Activated naive CD8-positive, alpha-beta T cell treated with anti-CD3 and anti-CD28 coated beads, Interleukin-2, amount 10 ng/mL, durations not matched to agents 7 days and 5 days (primary cell): Measurements from ENCODE around the gene ARMH4. TPM values are rescaled to one million over a fixed set of nuclear protein-coding genes. Genes with fewer than 3 reads are reported as not detected.
A peak's percentile ranks its signal among the peaks of the same experiment; 100 is the strongest.

Experiments used
- ATAC-seq: fragments of 150-1000 bp; cut with Tn5 transposase; one replicate; pipeline ENCODE4 v1.10.0; 2021; ENCODE audit warnings: low read depth, moderate library complexity
- POLR2A ChIA-PET: fragments of 350-600 bp; sonication (Branson Sonifier 250); formaldehyde crosslinking; loops from one replicate; lab custom pipeline; 2021; ENCODE audit warnings: antibody characterized with exemption; lab: Charles Lee
- DNase-seq: peaks from one replicate; pipeline ENCODE4 v3.0.0; 2021
- H3K27ac Mint-ChIP-seq: one replicate; pipeline ENCODE4 v1.8.0; 2022; ENCODE audit warnings: mild to moderate bottlenecking, mixed read lengths
- H3K27me3 Mint-ChIP-seq: one replicate; pipeline ENCODE4 v1.8.0; 2022; ENCODE audit warnings: mild to moderate bottlenecking, moderate library complexity, mixed read lengths
- H3K36me3 Mint-ChIP-seq: one replicate; pipeline ENCODE4 v1.8.0; 2021; ENCODE audit warnings: mild to moderate bottlenecking, mixed read lengths
- H3K4me1 Mint-ChIP-seq: one replicate; pipeline ENCODE4 v1.8.0; 2021; ENCODE audit warnings: mixed read lengths
- H3K4me3 Mint-ChIP-seq: one replicate; pipeline ENCODE4 v1.8.0; 2022; ENCODE audit warnings: mild to moderate bottlenecking, moderate library complexity, mixed read lengths
- H3K9me3 Mint-ChIP-seq: one replicate; pipeline ENCODE4 v1.8.0; 2021; ENCODE audit warnings: mixed read lengths
- total RNA-seq, 2 experiments: library from RNA; stranded (reverse); gene quantifications; one replicate each; pipeline ENCODE4 v1.2.3, GENCODE V29; 2021

The ARMH4 gene
- total RNA-seq, 2 experiments from 2014 or later: not detected

DNA sequence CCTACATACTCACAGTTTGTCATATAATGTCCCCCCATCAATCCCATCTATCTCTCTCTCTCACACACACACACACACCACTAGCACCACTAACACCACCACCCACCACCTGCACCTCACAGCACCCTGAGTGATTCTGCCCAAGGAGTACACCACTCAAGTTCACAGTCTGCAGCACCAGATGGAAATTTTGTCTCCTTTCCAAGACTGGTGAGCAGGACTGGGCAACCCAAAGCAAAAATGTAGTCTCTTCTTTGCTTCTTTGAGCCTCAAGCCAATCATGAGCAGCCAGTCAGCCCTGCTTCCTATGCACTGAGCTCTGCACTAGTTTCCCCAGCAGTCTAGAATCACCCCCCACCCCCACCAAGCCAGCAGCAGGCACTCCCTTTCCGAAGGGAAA is 15.0 kb upstream of the ARMH4 start:
- Mint-ChIP-seq H3K27ac (no peak overlapping the region), H3K4me3 (no peak overlapping the region), H3K36me3 (no peaks in the 10 kb centered on the region), H3K27me3 (peaks cover 5% of the 10 kb centered on the region), H3K9me3 (peaks cover 2% of the 10 kb centered on the region), H3K4me1 (no peaks in the 10 kb centered on the region)
- no peak for ATAC-seq
- DNase-seq: no peak
- POLR2A ChIA-PET: no interaction called here

DNA sequence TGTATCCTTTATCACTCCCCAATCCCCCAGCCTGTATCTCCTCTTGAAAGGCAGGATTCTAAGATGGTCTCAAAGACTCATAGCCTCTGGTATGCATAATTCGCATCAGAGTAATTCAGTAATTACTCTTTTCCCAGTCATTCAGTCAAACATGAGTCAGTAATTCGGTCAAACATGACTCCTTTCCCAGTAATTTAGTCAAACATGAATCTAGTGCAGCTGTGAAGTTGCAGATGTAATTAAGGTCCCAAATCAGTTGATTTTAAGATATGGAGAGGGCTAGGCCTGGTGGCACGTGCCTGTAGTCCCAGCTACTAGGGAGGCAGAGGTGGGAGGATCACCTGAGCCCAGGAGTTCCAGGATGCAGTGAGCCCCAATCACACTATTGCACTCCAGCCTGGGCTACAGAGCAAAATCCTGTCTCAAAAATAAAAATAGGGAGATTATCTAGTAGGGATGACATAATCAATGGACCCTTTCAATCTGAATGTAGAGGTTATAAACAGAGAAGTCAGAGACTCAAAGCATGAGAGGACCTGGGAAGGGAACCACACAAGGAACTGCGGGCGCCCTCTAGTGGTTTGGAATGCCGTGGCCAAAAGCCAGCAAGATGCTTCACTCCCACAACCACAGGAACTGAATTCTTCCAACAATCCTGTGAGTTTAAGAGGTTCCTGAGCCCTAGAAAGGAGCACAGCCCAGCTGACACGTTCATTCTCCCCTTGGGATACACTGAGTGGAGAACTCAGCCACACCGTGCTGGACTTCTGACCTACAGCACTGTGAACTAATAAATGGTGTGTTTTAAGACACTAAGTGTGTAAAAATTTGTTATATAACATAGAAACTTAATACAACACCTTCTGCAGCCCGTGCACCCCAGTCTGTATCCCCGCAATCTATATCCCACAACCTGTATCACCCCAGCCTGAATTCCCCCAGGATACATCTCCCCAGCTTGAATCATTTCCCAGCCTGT is 14.3 kb upstream of the ARMH4 start:
- Mint-ChIP-seq H3K36me3 (no peaks in the 10 kb centered on the region), H3K4me3 (no peak overlapping the region), H3K27me3 (peaks cover 3% of the 10 kb centered on the region), H3K9me3 (no peaks in the 10 kb centered on the region), H3K4me1 (no peaks in the 10 kb centered on the region), H3K27ac (no peak overlapping the region)
- DNase-seq (peak; percentile 71), ATAC-seq (no peak)
- POLR2A ChIA-PET: no interaction called here

DNA sequence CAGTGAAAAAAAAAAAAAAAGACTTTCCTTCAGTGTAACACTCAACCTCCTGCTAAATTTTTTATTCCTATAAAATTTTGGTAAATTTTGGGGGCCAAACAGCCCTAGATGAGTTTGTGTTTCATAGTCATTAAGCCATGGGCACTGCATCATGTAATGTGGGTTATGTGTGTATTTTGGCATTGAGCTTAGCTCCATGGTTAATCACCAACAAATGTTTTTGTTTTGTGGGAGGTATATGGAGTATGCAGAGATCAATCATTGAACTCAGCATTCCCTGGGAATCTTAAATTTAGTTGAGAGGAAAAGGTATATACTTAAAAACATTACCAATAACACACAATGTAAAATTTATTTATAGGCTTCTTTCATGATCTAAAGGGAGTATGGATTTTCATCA is 8.5 kb upstream of the ARMH4 start:
- no peaks in the 10 kb centered on the region for H3K9me3 Mint-ChIP-seq
- ATAC-seq (no peak), DNase-seq (no peak)
- no peak overlapping the region for H3K4me3 Mint-ChIP-seq
- peaks cover 31% of the 10 kb centered on the region for H3K27me3 Mint-ChIP-seq
- no peaks in the 10 kb centered on the region for H3K4me1 Mint-ChIP-seq
- H3K27ac Mint-ChIP-seq: no peak overlapping the region
- POLR2A ChIA-PET: no interaction called here
- no peaks in the 10 kb centered on the region for H3K36me3 Mint-ChIP-seq

DNA sequence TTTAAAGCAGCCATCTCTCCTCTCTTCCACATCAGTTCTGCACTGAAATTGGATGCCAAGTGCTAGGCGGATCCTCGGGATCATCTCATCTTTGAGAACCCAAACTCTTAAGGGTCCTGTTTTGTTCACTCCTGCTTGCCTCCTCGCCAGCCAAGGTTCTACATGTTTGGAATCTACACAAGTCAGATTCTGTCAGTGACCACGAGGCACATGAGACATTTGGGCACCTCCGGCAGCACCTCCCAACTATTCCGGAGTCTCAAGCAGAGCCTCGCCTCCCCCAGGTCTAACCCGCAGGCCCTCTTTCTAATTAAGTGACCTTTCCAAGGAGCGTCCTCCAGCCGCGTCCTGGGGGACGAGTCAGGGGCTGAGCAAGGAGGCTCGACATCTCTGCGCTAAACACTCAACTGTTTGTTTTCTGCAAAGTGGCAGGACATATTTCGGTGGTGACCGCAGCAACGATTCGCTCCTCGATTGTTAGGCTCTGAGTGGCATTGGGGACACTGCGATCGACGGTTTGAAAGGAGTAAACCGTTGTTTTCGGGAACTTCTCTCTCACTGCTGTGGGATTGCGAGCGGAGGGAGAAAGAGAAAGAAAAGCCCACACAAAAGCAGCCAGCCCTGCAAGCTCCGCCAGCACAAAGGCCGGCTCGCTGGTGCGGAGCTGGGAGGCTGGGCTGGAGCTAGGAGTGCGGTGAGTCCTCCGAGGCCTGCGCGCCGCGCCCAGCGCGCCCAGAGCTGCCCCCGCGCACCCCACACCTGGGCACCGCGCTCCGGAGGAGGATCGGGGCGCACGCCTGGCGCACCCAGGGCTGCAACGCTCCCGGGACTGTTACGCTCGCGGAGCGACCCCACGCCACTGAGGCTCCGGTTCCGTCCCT is 640 bp downstream of the ARMH4 start:
- Mint-ChIP-seq H3K36me3 (no peaks in the 10 kb centered on the region), H3K4me3 (peak overlapping the region; percentile 73), H3K27me3 (peaks cover 67% of the 10 kb centered on the region), H3K4me1 (peaks cover 11% of the 10 kb centered on the region), H3K27ac (no peak overlapping the region), H3K9me3 (no peaks in the 10 kb centered on the region)
- DNase-seq: peak; percentile 32
- POLR2A ChIA-PET: no interaction called here
- ATAC-seq: peak; percentile 43

DNA sequence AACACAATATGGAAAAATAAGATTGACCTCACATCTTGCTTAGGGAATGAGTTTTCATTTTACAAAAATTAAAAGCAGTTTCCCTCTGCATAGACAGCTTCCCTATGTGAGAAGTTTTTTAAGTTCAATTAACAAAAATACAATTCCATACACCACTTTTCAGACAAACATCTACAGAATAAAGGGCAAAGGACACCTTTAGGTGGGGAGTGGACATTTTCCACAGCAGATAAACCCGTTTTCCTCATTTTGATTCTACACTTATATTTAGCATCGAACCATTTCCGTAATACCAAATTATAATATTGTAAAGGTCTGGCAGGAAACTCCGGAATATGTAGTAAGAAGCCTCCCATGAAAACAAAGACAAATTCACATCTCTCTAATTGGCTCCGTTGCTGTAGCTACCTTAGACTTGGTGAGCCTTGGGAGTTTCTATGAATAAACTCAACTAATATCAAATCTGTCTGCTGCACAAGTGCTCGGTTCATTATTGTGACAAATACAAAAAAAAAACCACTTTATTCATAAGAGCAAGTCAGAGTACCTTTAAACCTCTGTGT is 1.7 kb downstream of the ARMH4 start:
- Mint-ChIP-seq H3K9me3 (no peaks in the 10 kb centered on the region), H3K27ac (no peak overlapping the region), H3K36me3 (no peaks in the 10 kb centered on the region), H3K4me3 (no peak overlapping the region), H3K27me3 (peaks cover 70% of the 10 kb centered on the region), H3K4me1 (peaks cover 11% of the 10 kb centered on the region)
- no peak for ATAC-seq
- POLR2A ChIA-PET: no interaction called here
- DNase-seq: no peak

DNA sequence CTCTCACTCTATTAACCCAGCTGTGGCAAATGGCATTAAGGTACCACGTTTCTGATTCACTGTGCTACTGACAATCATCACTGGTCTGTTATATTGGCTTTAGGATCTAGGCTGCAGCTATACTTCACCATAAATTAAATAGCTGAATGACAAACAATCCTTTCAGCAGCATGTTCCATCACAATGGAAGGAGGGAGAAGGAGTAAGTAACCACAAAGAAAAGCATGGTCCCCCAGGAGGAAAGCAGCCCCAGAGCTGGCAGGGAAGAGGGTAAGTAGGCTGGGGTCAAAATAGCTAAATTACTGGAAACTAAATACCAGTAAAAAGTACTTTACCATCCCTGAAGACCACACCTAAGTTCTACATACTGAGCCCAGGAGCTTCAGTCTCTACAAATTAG is 2.8 kb downstream of the ARMH4 start:
- no peak overlapping the region for H3K27ac Mint-ChIP-seq
- ATAC-seq (no peak), DNase-seq (no peak)
- H3K27me3 Mint-ChIP-seq: peaks cover 69% of the 10 kb centered on the region
- H3K9me3 Mint-ChIP-seq: no peaks in the 10 kb centered on the region
- H3K4me1 Mint-ChIP-seq: peaks cover 11% of the 10 kb centered on the region
- H3K36me3 Mint-ChIP-seq: no peaks in the 10 kb centered on the region
- POLR2A ChIA-PET: no interaction called here
- no peak overlapping the region for H3K4me3 Mint-ChIP-seq

DNA sequence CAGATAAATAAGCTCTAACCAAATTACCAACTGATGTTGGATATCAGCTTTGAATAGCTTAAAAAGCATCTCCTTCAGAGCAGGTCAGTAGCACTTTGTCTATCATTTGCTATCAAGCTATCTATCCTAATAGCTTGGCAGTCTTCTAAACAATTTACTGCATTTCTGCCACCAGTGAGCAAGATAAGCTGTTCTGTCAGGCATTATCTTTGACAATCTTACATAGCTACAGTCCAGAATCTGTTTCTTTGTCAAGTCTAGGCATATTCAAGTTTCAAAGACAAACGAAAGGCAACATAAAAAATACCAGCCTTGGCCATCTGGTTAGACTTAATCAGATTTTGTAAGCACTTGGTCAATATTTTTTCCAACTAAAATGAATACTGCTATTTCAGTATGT is 5.6 kb downstream of the ARMH4 start:
- POLR2A ChIA-PET: no interaction called here
- Mint-ChIP-seq H3K4me3 (no peak overlapping the region), H3K36me3 (no peaks in the 10 kb centered on the region), H3K4me1 (peaks cover 3% of the 10 kb centered on the region), H3K27me3 (peaks cover 53% of the 10 kb centered on the region), H3K9me3 (no peaks in the 10 kb centered on the region), H3K27ac (no peak overlapping the region)
- ATAC-seq (no peak), DNase-seq (no peak)

DNA sequence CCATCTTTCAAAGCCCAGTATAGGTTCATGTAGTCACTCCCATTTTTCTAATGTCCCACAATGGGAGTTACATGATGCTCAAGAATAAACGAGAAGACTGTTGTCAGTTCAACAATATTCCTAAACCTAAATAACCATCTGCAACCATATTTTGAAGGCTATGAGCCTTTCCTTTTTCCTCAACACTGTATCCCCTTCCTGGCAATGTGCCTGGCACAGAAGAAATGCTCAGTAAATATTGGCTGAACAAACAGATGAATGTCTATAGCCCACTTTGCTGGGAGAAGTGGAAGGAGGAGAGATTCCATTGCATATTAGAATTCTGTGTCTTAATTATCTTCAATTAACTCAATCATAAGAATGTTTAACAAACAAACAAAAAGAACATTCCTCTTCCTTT is 6.1 kb downstream of the ARMH4 start:
- ATAC-seq: no peak
- no peak overlapping the region for H3K4me3 Mint-ChIP-seq
- H3K27ac Mint-ChIP-seq: no peak overlapping the region
- peaks cover 48% of the 10 kb centered on the region for H3K27me3 Mint-ChIP-seq
- no peak for DNase-seq
- H3K36me3 Mint-ChIP-seq: no peaks in the 10 kb centered on the region
- no peaks in the 10 kb centered on the region for H3K4me1 Mint-ChIP-seq
- POLR2A ChIA-PET: no interaction called here
- H3K9me3 Mint-ChIP-seq: no peaks in the 10 kb centered on the region

DNA sequence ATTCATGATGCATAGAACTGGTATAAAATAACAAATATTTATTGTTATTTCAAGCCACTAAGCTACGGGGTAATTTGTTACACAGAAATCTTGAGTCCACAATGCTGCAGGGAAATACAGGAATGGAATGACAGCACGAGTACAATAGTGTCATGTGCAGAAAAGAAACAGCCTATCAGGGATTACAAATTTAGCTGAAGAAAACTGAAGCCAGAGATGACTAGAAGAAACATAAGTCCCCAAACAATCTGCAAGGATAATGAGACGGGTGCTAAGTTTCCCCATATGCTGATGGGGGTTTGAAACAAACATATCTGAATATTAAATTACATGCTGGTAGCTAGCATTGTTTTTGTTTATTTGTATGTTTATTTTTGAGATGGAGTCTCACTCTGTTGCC is 8.9 kb downstream of the ARMH4 start:
- Mint-ChIP-seq H3K36me3 (no peaks in the 10 kb centered on the region), H3K4me3 (no peak overlapping the region), H3K9me3 (no peaks in the 10 kb centered on the region), H3K4me1 (peaks cover 3% of the 10 kb centered on the region), H3K27ac (no peak overlapping the region), H3K27me3 (peaks cover 28% of the 10 kb centered on the region)
- DNase-seq: no peak
- POLR2A ChIA-PET: no interaction called here
- no peak for ATAC-seq

DNA sequence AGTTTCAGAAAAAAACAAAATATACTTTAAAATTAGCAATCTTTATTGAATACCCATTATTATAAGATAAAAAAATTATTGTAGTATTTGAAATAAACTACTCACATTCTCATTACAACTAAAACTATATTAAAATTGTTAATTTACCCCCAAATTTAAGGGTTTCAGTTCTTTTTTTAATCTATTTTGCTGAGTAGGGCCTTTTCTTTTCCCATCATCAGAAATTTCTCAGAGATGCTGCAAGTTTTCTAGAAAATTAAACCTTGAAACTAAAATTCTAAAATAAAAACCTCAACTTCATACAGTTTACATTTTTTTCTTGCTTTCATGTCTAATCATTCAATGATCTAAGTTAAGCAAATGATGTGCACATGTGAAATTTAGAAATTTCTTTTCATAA is 10.1 kb downstream of the ARMH4 start:
- Mint-ChIP-seq H3K27me3 (peaks cover 17% of the 10 kb centered on the region), H3K36me3 (no peaks in the 10 kb centered on the region), H3K9me3 (no peaks in the 10 kb centered on the region), H3K4me1 (peaks cover 3% of the 10 kb centered on the region), H3K4me3 (no peak overlapping the region), H3K27ac (no peak overlapping the region)
- DNase-seq (no peak), ATAC-seq (no peak)
- POLR2A ChIA-PET: no interaction called here

DNA sequence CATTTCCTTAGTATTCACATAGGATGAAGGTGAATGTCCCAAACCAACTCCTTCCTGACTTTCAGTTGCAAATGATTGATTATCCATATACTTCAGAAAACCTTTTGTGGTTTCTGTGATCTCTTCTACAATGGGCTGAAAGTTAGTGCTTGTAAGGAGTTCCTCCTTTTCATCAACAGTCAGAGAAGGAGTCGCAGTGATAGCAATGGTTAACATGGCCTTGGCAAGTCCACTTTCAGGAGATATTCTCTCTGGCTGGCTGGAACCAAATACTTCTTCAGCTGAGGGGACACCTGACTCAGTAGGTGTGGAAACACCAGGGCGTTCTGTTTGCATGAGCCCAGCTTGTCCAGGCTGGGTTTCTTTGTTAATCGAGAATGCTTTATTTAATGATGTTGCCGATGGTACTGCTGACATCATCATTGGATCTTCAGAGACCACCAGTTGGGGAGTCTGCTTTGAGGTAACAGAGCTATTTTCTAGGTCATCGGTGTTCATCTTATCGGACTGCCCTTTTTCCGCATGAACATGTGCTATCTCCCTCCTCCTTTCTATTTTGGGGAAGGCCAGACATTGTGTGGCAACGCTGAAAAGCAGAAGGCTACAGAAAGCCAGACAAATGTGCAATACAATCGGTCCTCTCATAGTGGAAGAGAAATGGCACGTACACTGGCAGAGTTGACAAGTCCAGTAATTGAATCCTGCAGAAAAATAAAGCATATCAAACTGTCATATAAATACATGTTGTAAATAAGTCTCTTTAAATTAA is 13.1 kb downstream of the ARMH4 start:
- Mint-ChIP-seq H3K36me3 (no peaks in the 10 kb centered on the region), H3K9me3 (no peaks in the 10 kb centered on the region), H3K4me3 (no peak overlapping the region), H3K4me1 (peaks cover 3% of the 10 kb centered on the region), H3K27ac (no peak overlapping the region), H3K27me3 (peaks cover 15% of the 10 kb centered on the region)
- POLR2A ChIA-PET: no interaction called here
- ATAC-seq: no peak
- DNase-seq: no peak

DNA sequence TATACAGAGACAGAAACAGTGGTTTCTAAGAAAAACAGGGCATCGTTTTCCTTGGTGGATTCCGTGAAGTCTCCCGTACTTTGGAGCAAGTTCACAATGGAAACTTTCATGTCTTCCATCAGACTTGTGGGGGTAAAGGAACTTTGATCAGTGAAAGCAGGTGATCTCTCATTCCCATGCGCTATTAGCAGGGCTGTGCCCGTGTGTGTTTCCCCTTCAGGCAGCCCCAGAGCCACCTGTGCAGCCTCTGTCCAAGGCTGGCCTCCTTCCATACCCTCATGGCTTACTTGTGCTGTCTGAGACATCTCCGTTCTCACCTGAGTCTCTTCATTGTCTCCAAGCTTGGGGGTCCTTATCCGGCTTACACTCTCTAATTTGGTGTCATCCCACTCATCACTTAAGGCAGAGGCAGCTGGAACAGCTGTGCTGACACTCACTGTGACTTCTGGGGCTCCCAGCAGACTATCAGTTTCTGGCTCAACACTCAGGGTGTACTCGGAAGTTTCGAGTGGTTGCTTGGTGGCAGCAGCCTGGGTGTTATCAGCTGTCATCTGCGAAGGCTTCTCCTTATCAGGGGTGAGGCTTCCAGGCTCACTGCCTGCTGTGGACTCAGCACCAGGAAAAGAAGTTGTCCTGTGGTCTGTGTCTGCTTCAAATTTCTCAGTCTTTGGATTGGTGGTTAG is 13.8 kb downstream of the ARMH4 start:
- POLR2A ChIA-PET: no interaction called here
- no peaks in the 10 kb centered on the region for H3K9me3 Mint-ChIP-seq
- ATAC-seq (peak; percentile 58), DNase-seq (no peak)
- H3K27me3 Mint-ChIP-seq: peaks cover 15% of the 10 kb centered on the region
- H3K36me3 Mint-ChIP-seq: no peaks in the 10 kb centered on the region
- no peak overlapping the region for H3K4me3 Mint-ChIP-seq
- H3K4me1 Mint-ChIP-seq: peaks cover 3% of the 10 kb centered on the region
- H3K27ac Mint-ChIP-seq: no peak overlapping the region
